Spinal cord (tissue), 10 donors: ENCODE measurements around the gene PRKAB2. TPM values are rescaled to one million over a fixed set of nuclear protein-coding genes. Genes with fewer than 3 reads are reported as not detected.

ENCODE experiments used
- DNase-seq, 6 donors: peaks; one replicate each; pipeline versions ENCODE4 v3.0.0 to v3.0.0-alpha.2; 2013 to 2015; ENCODE audit warnings: low spot score in 6 of 6, low read depth in 4 of 6
- H3K27ac ChIP-seq: one replicate; pipeline ENCODE4 v1.5.1; 2013; ENCODE audit warnings: low read depth, low read length, control low read depth
- H3K27me3 ChIP-seq: one replicate; pipeline ENCODE4 v1.6.1; 2013; ENCODE audit warnings: low read length; ENCODE audit not compliant: control insufficient read depth, insufficient read depth
- H3K36me3 ChIP-seq: one replicate; pipeline ENCODE4 v1.6.1; 2013; ENCODE audit warnings: low read length; ENCODE audit not compliant: control insufficient read depth, insufficient read depth
- H3K4me1 ChIP-seq: one replicate; pipeline ENCODE4 v1.6.1; 2013; ENCODE audit warnings: low read length; ENCODE audit not compliant: control insufficient read depth, insufficient read depth
- H3K4me3 ChIP-seq: one replicate; pipeline ENCODE4 v1.5.1; 2013; ENCODE audit warnings: low read depth, low read length, control low read depth
- H3K9me3 ChIP-seq: one replicate; pipeline ENCODE4 v1.6.1; 2013; ENCODE audit warnings: low read length; ENCODE audit not compliant: control insufficient read depth, insufficient read depth
- WGBS: methylation state at CpG from one replicate; pipeline ENCODE4 v1.1.5; 2013; ENCODE audit warnings: missing lambda C conversion rate; ENCODE audit not compliant: insufficient coverage; 5-methylcytosine and 5-hydroxymethylcytosine counted together
- long read RNA-seq, 4 donors: transcript quantifications; one replicate each; lab custom pipeline, GENCODE V29; 2026
- polyA plus RNA-seq, 2 donors: library from polyadenylated mRNA; unstranded; fragments of 120-200 nt; gene quantifications; one replicate each; pipeline ENCODE4 v1.2.1, GENCODE V29; 2013; ENCODE audit not compliant: insufficient read length in 2 of 2
- total RNA-seq, 2 donors: library from RNA; depleted of rRNA in 1 of 2; stranded (reverse); fragments of 120-200 nt in 1 of 2; fragments of >200 nt in 1 of 2; gene quantifications; one replicate each; pipeline versions ENCODE4 v1.2.3 to v1.2.4, GENCODE V29; 2013 to 2014
- donor health status: healthy.

The PRKAB2 gene, protein sequence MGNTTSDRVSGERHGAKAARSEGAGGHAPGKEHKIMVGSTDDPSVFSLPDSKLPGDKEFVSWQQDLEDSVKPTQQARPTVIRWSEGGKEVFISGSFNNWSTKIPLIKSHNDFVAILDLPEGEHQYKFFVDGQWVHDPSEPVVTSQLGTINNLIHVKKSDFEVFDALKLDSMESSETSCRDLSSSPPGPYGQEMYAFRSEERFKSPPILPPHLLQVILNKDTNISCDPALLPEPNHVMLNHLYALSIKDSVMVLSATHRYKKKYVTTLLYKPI
- 10 to 100 TPM; 22.8 to 33.9 TPM for total RNA-seq
- polyA plus RNA-seq = 10 to 100 TPM; 30.2 to 33.1 TPM
- long read RNA-seq, donor 1, full-length matches to known transcripts = 5 of 12 reads
- long read RNA-seq, donor 1, partial matches to known transcripts = 0 of 12 reads
- long read RNA-seq, donor 1, other reads (novel, unspliced or antisense) = 7 of 12 reads
- long read RNA-seq, donor 2, full-length matches to known transcripts = 2 of 2 reads
- long read RNA-seq, donor 2, partial matches to known transcripts = 0 of 2 reads
- long read RNA-seq, donor 2, other reads (novel, unspliced or antisense) = 0 of 2 reads
- long read RNA-seq, donor 3, full-length matches to known transcripts = 3 of 3 reads
- long read RNA-seq, donor 3, partial matches to known transcripts = 0 of 3 reads
- long read RNA-seq, donor 3, other reads (novel, unspliced or antisense) = 0 of 3 reads
- long read RNA-seq, donor 4, full-length matches to known transcripts = 5 of 131 reads
- long read RNA-seq, donor 4, partial matches to known transcripts = 126 of 131 reads
- long read RNA-seq, donor 4, other reads (novel, unspliced or antisense) = 0 of 131 reads

GRCh38 chr1:147172168-147173016 is at the start of gene PRKAB2:
PRKAB2 (minus strand) TSS chr1:147172470; CDS start chr1:147172144, 326 bp downstream.
- H3K4me1 ChIP-seq = peaks cover 16% of the 10 kb centered on the region
- peak; percentile 85 to 98 (median 90) for DNase-seq
- peak within 1 kb of the TSS; percentile 97 for H3K27ac ChIP-seq
- WGBS = 0% methylated on average over 72 of the region's 72 CpGs
- peak within 1 kb of the TSS; percentile 95 for H3K4me3 ChIP-seq
- H3K9me3 ChIP-seq = peaks cover 2% of the 10 kb centered on the region
- no peaks in the 10 kb centered on the region for H3K27me3 ChIP-seq
- no peaks in the 10 kb centered on the region for H3K36me3 ChIP-seq

DNA sequence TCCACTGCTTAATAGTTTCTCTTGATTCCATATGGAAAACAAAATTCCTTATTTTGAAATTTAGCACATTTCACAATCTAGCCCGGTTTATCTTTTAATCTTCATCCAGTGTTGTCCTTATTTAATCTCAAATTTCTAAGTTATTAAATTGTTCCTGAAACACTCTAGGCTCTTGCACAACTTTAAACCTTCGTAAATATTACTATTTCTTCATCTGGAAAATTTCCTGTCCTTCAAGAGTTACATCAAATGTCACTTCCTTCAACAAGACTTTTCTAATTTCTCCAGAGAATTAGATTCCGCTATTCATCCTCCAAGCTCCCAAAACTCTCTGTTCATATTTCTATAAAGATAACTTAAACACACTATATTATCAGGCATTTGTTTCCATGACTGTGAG is 46.3 kb upstream of the PRKAB2 start:
- no peak overlapping the region for H3K27ac ChIP-seq
- 100% methylated on average over 1 of the region's 3 CpGs for WGBS
- no peak overlapping the region for H3K4me3 ChIP-seq
- H3K9me3 ChIP-seq = no peaks in the 10 kb centered on the region
- no peaks in the 10 kb centered on the region for H3K27me3 ChIP-seq
- no peaks in the 10 kb centered on the region for H3K4me1 ChIP-seq
- no peak for DNase-seq
- no peaks in the 10 kb centered on the region for H3K36me3 ChIP-seq

- no peak for DNase-seq
- Histone ChIP-seq H3K27me3 (no peaks in the 10 kb centered on the region), H3K4me3 (no peak overlapping the region), H3K27ac (no peak overlapping the region), H3K36me3 (no peaks in the 10 kb centered on the region), H3K4me1 (no peaks in the 10 kb centered on the region), H3K9me3 (no peaks in the 10 kb centered on the region)
- no CpG with 5 or more reads among the region's 7 CpGs for WGBS
Observed at GRCh38 chr1:147217141-147217540, 44.9 kb upstream of the PRKAB2 start.

GRCh38 chr1:147216124-147216523 is 43.9 kb upstream of the PRKAB2 start:
- Histone ChIP-seq H3K4me1 (no peaks in the 10 kb centered on the region), H3K27ac (no peak overlapping the region), H3K36me3 (no peaks in the 10 kb centered on the region), H3K9me3 (no peaks in the 10 kb centered on the region), H3K4me3 (no peak overlapping the region), H3K27me3 (no peaks in the 10 kb centered on the region)
- no CpG with 5 or more reads among the region's 3 CpGs for WGBS
- no peak for DNase-seq

DNA sequence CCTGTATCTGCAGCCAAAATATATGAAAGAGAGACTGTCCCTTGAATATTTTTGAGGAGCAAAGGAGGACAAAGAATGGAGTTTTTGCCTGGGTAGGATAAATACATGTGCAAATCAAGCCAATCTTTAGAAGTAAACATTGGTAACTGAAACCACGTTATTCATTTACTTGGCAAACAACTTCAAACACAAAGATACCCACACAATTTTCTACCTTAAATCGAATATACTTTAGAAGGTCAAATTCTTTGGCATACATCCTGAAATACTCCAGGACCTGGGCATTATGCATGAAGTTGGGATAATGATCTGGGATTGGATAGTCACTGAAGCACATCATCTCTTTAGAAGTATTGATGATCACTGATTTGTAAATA is 43.3 kb upstream of the PRKAB2 start:
- Histone ChIP-seq H3K27me3 (no peaks in the 10 kb centered on the region), H3K4me1 (no peaks in the 10 kb centered on the region), H3K4me3 (no peak overlapping the region), H3K36me3 (no peaks in the 10 kb centered on the region), H3K9me3 (no peaks in the 10 kb centered on the region), H3K27ac (no peak overlapping the region)
- DNase-seq = no peak
- WGBS = no CpG with 5 or more reads among the region's 2 CpGs

- DNase-seq = peak in 1 of 6 donors; percentile 8
- no peak overlapping the region for H3K27ac ChIP-seq
- no peaks in the 10 kb centered on the region for H3K9me3 ChIP-seq
- no peaks in the 10 kb centered on the region for H3K27me3 ChIP-seq
- no peaks in the 10 kb centered on the region for H3K4me1 ChIP-seq
- no peak overlapping the region for H3K4me3 ChIP-seq
- no peaks in the 10 kb centered on the region for H3K36me3 ChIP-seq
Observed at GRCh38 chr1:147214842-147215539, 42.7 kb upstream of the PRKAB2 start.

DNA sequence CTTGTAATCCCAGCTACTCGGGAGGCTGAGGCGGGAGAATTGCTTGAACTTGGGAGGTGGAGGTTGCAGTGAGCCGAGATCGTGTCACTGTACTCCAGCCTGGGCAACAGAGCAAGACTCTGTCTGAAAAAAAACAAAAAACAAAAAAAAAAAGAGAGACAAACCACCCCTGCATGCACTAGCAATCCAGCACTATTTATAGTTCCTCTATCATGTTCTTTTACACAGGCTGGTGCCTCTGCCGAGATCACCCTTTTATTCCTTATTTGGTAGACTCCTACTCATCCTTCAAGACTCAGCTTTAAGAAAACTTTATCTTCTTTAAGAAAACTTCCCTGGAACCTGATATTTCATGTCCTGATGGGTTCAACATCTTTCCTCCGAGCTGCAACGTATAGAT is 42.1 kb upstream of the PRKAB2 start:
- no peak for DNase-seq
- H3K4me3 ChIP-seq = no peak overlapping the region
- H3K36me3 ChIP-seq = no peaks in the 10 kb centered on the region
- no peaks in the 10 kb centered on the region for H3K4me1 ChIP-seq
- no peaks in the 10 kb centered on the region for H3K27me3 ChIP-seq
- WGBS = 92% methylated on average over 3 of the region's 7 CpGs
- H3K27ac ChIP-seq = no peak overlapping the region
- H3K9me3 ChIP-seq = no peaks in the 10 kb centered on the region

DNA sequence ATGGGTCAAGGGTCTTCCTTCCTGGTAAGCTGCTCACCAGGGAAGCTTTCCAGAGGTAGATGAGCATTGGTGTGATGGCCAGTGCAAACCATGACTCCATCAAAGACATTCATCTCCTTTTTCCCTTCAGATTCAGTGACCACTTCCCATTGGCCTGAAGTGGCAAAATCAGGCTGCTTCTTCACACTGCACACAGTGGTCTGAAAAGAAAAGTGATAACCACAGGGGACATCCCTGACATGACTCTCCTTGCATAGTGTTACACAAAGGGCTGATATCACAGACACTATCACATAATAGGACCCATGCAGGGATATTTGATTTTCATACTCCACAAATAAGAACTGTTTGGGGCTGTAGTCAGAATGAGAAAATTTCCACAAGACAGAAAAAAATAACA is 41.0 kb upstream of the PRKAB2 start:
- no peak for DNase-seq

GRCh38 chr1:147211577-147211976 is 39.3 kb upstream of the PRKAB2 start:
- WGBS = 93% methylated on average over 2 of the region's 2 CpGs
- H3K4me3 ChIP-seq = no peak overlapping the region
- H3K36me3 ChIP-seq = no peaks in the 10 kb centered on the region
- no peaks in the 10 kb centered on the region for H3K4me1 ChIP-seq
- DNase-seq = no peak
- H3K27ac ChIP-seq = no peak overlapping the region
- no peaks in the 10 kb centered on the region for H3K27me3 ChIP-seq
- H3K9me3 ChIP-seq = no peaks in the 10 kb centered on the region

More for the DNA sequence above, 41.0 kb upstream of the PRKAB2 start:
- no peaks in the 10 kb centered on the region for H3K36me3 ChIP-seq
- H3K27ac ChIP-seq = no peak overlapping the region
- no peak overlapping the region for H3K4me3 ChIP-seq
- no peaks in the 10 kb centered on the region for H3K4me1 ChIP-seq
- H3K27me3 ChIP-seq = no peaks in the 10 kb centered on the region
- H3K9me3 ChIP-seq = no peaks in the 10 kb centered on the region
